ENCODE measurements around the gene C13orf42.

DNA sequence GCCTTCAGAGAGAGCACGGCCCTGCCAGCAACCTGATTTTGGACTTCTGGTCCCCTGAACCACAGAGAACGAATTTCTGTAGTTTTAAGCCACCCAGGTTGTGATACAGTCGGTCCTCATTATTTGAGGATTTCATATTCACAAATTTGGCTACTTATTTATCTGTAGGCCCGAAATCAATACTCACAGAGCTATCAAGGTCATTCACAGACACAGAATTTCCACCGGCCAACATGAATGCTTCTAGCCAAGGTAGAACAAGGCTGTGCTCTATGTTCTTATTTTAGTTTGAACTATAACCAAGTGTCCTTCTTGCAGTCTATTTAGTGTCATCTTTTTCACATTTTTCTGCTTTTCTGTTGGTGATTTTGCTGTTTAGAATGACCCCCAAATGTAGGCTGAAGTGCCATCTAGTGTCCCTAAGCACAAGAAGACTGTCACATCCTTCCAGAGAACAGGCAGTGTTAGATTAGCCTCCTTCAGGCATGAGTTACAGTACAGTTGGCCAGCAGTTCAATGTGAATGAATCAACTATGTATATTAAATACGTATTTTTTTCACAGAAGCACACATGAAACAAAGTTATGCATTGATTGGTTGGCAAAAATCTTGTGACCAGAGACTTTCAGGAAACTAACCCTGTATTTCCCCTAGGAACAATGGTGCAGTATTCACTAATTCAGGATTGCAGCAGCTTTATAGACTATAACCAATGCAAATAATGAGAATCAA lies 63.5 kb downstream of the C13orf42 start:
- TF ChIP-seq, protein P1, sequence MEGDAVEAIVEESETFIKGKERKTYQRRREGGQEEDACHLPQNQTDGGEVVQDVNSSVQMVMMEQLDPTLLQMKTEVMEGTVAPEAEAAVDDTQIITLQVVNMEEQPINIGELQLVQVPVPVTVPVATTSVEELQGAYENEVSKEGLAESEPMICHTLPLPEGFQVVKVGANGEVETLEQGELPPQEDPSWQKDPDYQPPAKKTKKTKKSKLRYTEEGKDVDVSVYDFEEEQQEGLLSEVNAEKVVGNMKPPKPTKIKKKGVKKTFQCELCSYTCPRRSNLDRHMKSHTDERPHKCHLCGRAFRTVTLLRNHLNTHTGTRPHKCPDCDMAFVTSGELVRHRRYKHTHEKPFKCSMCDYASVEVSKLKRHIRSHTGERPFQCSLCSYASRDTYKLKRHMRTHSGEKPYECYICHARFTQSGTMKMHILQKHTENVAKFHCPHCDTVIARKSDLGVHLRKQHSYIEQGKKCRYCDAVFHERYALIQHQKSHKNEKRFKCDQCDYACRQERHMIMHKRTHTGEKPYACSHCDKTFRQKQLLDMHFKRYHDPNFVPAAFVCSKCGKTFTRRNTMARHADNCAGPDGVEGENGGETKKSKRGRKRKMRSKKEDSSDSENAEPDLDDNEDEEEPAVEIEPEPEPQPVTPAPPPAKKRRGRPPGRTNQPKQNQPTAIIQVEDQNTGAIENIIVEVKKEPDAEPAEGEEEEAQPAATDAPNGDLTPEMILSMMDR (IDR thresholded peaks at IDR 0.05) = no peak
- no peak for TF ChIP-seq POLR2A (IDR thresholded peaks at IDR 0.05)
- TF ChIP-seq POLR2AphosphoS5 (IDR thresholded peaks at IDR 0.05) = no peak
